Neural progenitor cell (in vitro differentiated cells): ENCODE measurements around the gene CCNL2. TPM values are rescaled to one million over a fixed set of nuclear protein-coding genes. Genes with fewer than 3 reads are reported as not detected.

ENCODE experiments used
- DNase-seq: peaks from one replicate; pipeline ENCODE4 v3.0.0-alpha.2; 2016; ENCODE audit warnings: low spot score
- H2AFZ ChIP-seq: fragments of 200-600 bp; sonication (generic); replicated peaks from 2 replicates; pipeline ENCODE4 v1.6.1; 2016; ENCODE audit warnings: antibody characterized with exemption
- H3F3A ChIP-seq: fragments of 200-600 bp; sonication (generic); 2 replicates; pipeline ENCODE4 v1.6.1; 2016; ENCODE audit warnings: antibody characterized with exemption, low read depth
- H3K27ac ChIP-seq: fragments of 200-600 bp; sonication (generic); 2 replicates; pipeline ENCODE4 v1.5.1; 2016; ENCODE audit warnings: mild to moderate bottlenecking
- H3K27me3 ChIP-seq: fragments of 200-600 bp; sonication (generic); 2 replicates; pipeline ENCODE4 v1.6.1; 2016; ENCODE audit warnings: mild to moderate bottlenecking, moderate library complexity
- H3K36me3 ChIP-seq: fragments of 200-600 bp; sonication (generic); 2 replicates; pipeline ENCODE4 v1.5.1; 2016
- H3K4me1 ChIP-seq: fragments of 200-600 bp; sonication (generic); 2 replicates; pipeline ENCODE4 v1.6.1; 2016; ENCODE audit warnings: mixed run types
- H3K4me2 ChIP-seq: fragments of 200-600 bp; sonication (generic); 2 replicates; pipeline ENCODE4 v1.6.1; 2016
- H3K4me3 ChIP-seq: fragments of 200-600 bp; sonication (generic); 2 replicates; pipeline ENCODE4 v1.5.1; 2016
- H3K79me2 ChIP-seq: fragments of 200-600 bp; sonication (generic); 2 replicates; pipeline ENCODE4 v1.6.1; 2016; ENCODE audit warnings: low read depth
- H3K9ac ChIP-seq: fragments of 200-600 bp; sonication (generic); 2 replicates; pipeline ENCODE4 v1.6.1; 2016
- H3K9me3 ChIP-seq: fragments of 200-600 bp; sonication (generic); 2 replicates; pipeline ENCODE4 v1.5.1; 2016; ENCODE audit warnings: low read depth
- H4K20me1 ChIP-seq: fragments of 200-600 bp; sonication (generic); 2 replicates; pipeline ENCODE4 v1.6.1; 2016; ENCODE audit warnings: low read depth
- H3K27ac Mint-ChIP-seq: 3 replicates; pipeline ENCODE4 v1.8.0; 2021; ENCODE audit warnings: mixed read lengths
- H3K27me3 Mint-ChIP-seq: 2 replicates; pipeline ENCODE4 v1.8.0; 2022; ENCODE audit warnings: low read depth, mild to moderate bottlenecking, inconsistent platforms, moderate library complexity, mixed read lengths; ENCODE audit not compliant: insufficient read depth
- H3K36me3 Mint-ChIP-seq: 3 replicates; pipeline ENCODE4 v1.8.0; 2021; ENCODE audit warnings: mixed read lengths
- H3K4me1 Mint-ChIP-seq: 3 replicates; pipeline ENCODE4 v1.8.0; 2021; ENCODE audit warnings: mixed read lengths
- H3K4me3 Mint-ChIP-seq: 3 replicates; pipeline ENCODE4 v1.8.0; 2021; ENCODE audit warnings: mild to moderate bottlenecking, moderate library complexity, mixed read lengths
- H3K9me3 Mint-ChIP-seq: 3 replicates; pipeline ENCODE4 v1.8.0; 2020; ENCODE audit warnings: mixed read lengths
- CTCF ChIP-seq: fragments of 200-600 bp; sonication (generic); IDR thresholded peaks from 2 replicates; pipeline ENCODE4 v1.5.1; 2017; ENCODE audit warnings: antibody characterized with exemption, mild to moderate bottlenecking
- EZH2 ChIP-seq: fragments of 200-600 bp; sonication (generic); IDR thresholded peaks from 2 replicates; pipeline ENCODE4 v1.6.1; 2017; ENCODE audit warnings: antibody characterized with exemption, mild to moderate bottlenecking, moderate library complexity
- EZH2phosphoT487 ChIP-seq: fragments of 200-600 bp; sonication (generic); IDR thresholded peaks from 2 replicates; pipeline ENCODE4 v1.6.1; 2017; ENCODE audit warnings: antibody characterized with exemption
- total RNA-seq: library from RNA; depleted of rRNA; stranded (reverse); fragments of >200 nt; gene quantifications from 2 replicates; pipeline ENCODE4 v1.2.3, GENCODE V29; 2015; ENCODE audit warnings: low replicate concordance

CCNL2 gene
- total RNA-seq, 1 donor from 2014 or later, result 143 TPM

DNA sequence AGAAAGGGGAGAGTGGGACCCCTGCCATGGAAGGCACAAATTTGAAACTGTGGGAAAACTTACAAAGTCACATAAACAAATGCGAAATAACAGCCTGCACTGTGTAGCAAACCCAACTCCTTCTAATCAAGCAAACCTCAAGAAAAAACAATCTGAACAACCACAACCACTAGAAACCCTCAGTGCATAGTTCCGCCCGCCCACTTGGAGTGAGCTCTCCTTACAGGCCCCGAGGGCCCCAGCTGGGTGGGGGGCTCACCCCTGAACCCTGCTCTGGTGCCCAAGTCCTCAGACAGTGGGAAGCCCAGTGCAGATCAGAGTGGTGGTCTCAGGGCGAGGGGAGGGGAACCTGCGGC, 39.8 kb downstream of the CCNL2 start:
- DNase-seq, result no peak
- Histone ChIP-seq H3K27me3 (peaks cover 22% of the 10 kb centered on the region), H2AFZ (no peak overlapping the region), H3K9ac (no peak overlapping the region), H3K27ac (no peak overlapping the region), H3F3A (peaks cover 48% of the 10 kb centered on the region), H3K4me2 (no peak overlapping the region), H3K36me3 (no peaks in the 10 kb centered on the region), H3K4me1 (peaks cover 54% of the 10 kb centered on the region), H3K9me3 (no peaks in the 10 kb centered on the region), H3K4me3 (no peak overlapping the region), H3K79me2 (no peaks in the 10 kb centered on the region), H4K20me1 (peaks cover 6% of the 10 kb centered on the region)
- Mint-ChIP-seq H3K36me3 (no peaks in the 10 kb centered on the region), H3K27me3 (peaks cover 12% of the 10 kb centered on the region), H3K4me3 (peak overlapping the region; percentile 76), H3K9me3 (no peaks in the 10 kb centered on the region), H3K4me1 (peaks cover 41% of the 10 kb centered on the region), H3K27ac (peak overlapping the region; percentile 95)
- TF ChIP-seq CTCF, result no peak
- TF ChIP-seq EZH2phosphoT487, result no peak
- TF ChIP-seq EZH2, result no peak

GRCh38 chr1:1358433-1359271, 40.5 kb downstream of the CCNL2 start, which contains the start of gene MXRA8:
Gene MXRA8 (minus strand): TSS chr1:1358555. CDS start chr1:1358504, 51 bp downstream.
- Mint-ChIP-seq H3K27me3 (peaks cover 17% of the 10 kb centered on the region), H3K27ac (peak within 1 kb of the TSS; percentile 95), H3K4me3 (peak within 1 kb of the TSS; percentile 76), H3K9me3 (no peaks in the 10 kb centered on the region), H3K4me1 (peaks cover 44% of the 10 kb centered on the region), H3K36me3 (no peaks in the 10 kb centered on the region)
- DNase-seq, result peak; percentile 63
- Histone ChIP-seq H3K79me2 (no peaks in the 10 kb centered on the region), H3K9ac (no peak within 1 kb of the TSS), H3K4me2 (peak within 1 kb of the TSS; percentile 59), H3K4me3 (peak within 1 kb of the TSS; percentile 5), H4K20me1 (peaks cover 12% of the 10 kb centered on the region), H3F3A (peaks cover 54% of the 10 kb centered on the region), H3K36me3 (no peaks in the 10 kb centered on the region), H3K27me3 (peaks cover 29% of the 10 kb centered on the region), H3K27ac (no peak within 1 kb of the TSS), H3K4me1 (peaks cover 60% of the 10 kb centered on the region), H3K9me3 (no peaks in the 10 kb centered on the region), H2AFZ (no peak within 1 kb of the TSS)
- TF ChIP-seq CTCF (no peak), EZH2phosphoT487 (no peak), EZH2 (no peak)

DNA sequence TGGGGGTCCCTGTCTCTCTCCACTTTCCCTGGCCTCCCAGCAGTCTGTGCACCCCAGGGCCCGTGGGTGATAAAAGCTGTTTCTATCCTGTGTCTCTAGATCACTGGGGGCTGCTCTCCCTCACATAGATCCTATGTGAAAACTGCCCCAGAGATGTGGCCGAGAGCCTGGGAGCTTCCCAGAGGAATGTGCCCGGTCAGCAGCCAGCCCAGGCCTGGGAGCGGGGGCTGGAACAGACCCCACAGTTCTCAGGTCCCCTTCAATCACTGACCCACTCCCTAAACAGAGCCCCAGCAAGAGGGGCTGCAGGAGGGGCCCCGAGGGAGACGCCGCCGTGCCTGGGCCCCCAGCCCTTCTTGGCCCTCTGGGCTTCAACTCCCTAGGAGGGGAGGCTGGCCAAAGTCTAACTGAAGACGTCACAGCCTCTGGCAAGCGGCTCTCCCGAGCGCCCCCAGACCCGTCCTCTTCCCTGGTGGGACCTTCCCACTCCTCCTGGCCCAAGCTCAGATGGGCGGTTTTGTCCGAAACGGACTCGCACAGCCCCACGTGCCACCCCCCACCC, 41.2 kb downstream of the CCNL2 start:
- Histone ChIP-seq H3K27me3 (peaks cover 33% of the 10 kb centered on the region), H3K4me2 (peak overlapping the region; percentile 59), H3K4me1 (peaks cover 63% of the 10 kb centered on the region), H3K9me3 (no peaks in the 10 kb centered on the region), H3K4me3 (peak overlapping the region; percentile 5), H3K36me3 (no peaks in the 10 kb centered on the region), H3K79me2 (no peaks in the 10 kb centered on the region), H4K20me1 (peaks cover 19% of the 10 kb centered on the region), H3K27ac (no peak overlapping the region), H3F3A (peaks cover 61% of the 10 kb centered on the region), H3K9ac (no peak overlapping the region), H2AFZ (no peak overlapping the region)
- Mint-ChIP-seq H3K27me3 (peaks cover 19% of the 10 kb centered on the region), H3K9me3 (no peaks in the 10 kb centered on the region), H3K4me3 (peak overlapping the region; percentile 64), H3K4me1 (peaks cover 44% of the 10 kb centered on the region), H3K27ac (peak overlapping the region; percentile 57), H3K36me3 (no peaks in the 10 kb centered on the region)
- no peak for DNase-seq
- no peak for TF ChIP-seq CTCF
- no peak for TF ChIP-seq EZH2phosphoT487
- TF ChIP-seq EZH2, result no peak
